GM21360 (cell line): ENCODE measurements around the gene KIR2DL1.
"Not testable (repeated sequence)": the region's sequence is repeated elsewhere in the genome, so short reads cannot be mapped to it uniquely, and the experiment has no call there.

Experiments
- ATAC-seq: cut with Tn5 transposase; IDR thresholded peaks from one replicate; pipeline ENCODE4 v1.9.1; 2021; ENCODE audit warnings: mild to moderate bottlenecking, moderate library complexity; ENCODE audit not compliant: unreplicated experiment

The KIR2DL1 gene

DNA sequence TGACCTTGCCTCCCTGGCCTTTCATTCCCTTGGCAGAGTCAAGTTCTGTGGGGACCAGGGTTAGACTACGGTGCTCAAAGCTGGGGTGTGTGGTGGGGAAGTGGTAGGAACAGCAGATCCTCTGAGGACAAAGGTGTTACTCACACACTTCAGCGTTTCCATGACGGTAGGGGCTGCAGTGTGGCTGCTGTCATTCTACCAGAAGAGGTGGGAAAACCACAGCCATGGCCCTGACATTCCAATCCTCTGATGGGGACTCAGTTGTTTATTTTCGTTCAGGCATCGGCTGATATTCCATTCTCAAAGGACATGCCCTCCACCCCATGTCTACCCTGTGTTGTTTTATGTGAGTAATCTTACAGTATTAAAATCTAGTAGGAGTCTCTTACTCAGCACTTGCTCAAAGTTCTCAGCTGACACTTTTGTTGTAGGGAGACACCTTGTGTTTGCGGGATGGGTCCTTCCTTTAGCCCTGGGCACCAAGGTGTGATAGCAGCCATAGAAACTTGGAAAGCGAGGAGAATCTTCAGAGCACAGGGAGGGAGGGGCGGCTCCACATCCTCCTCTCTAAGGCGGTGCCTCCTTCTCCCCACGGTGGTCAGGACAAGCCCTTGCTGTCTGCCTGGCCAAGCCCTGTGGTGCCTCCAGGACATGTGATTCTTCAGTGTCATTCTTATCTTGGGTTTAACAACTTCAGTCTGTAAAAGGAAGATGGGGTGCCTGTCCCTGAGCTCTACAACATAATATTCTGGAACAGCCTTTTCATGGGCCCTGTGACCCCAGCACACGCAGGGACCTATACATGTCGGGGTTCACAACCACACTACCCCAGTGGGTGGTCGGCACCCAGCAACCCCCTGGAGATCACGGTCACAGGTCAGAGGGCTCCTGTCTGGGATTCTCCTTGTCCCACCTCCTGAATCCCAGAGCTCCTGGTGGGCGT is 1.7 kb downstream of the KIR2DL1 start:
- ATAC-seq, result not testable (repeated sequence)

DNA sequence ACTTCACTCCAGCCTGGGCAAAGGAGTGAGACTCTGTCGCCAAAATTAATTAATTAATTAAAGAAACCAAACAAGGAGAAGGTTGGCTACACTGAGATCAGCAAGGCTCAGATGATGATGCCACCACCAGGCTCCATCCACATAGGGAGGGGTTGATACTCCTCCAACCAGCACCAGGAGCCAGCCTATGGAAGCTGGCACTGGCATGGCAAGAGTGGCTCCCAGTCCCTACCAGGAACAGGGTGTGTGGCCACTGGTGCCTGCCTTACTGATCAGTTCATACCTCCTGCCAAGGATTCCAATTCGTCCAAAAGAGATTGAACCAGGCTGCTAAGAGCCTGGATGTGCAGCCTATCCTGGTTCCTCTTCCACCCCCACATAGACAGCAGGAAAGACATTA is 3.1 kb downstream of the KIR2DL1 start:
- ATAC-seq, result not testable (repeated sequence)

DNA sequence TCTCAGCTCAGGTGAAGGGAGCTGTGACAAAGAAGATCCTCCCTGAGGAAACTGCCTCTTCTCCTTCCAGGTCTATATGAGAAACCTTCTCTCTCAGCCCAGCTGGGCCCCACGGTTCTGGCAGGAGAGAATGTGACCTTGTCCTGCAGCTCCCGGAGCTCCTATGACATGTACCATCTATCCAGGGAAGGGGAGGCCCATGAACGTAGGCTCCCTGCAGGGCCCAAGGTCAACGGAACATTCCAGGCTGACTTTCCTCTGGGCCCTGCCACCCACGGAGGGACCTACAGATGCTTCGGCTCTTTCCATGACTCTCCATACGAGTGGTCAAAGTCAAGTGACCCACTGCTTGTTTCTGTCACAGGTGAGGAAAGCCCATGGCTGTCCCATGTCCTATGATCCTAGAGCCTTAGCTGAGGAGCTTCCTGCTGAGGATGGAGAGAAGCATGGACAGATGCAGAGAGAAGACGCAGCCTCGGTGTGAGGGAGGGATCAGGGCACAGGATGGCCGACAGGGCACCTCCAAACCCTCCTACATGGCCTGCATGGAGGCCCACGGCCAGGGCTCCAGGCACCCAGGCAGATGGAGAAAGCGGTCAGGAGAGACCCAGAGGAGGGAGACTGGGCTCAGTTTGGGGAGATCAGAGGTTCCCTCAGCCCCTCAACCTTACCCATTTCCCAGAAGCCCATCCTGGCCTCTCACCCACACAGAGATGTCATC is 5.7 kb downstream of the KIR2DL1 start:
- ATAC-seq, result not testable (repeated sequence)

DNA sequence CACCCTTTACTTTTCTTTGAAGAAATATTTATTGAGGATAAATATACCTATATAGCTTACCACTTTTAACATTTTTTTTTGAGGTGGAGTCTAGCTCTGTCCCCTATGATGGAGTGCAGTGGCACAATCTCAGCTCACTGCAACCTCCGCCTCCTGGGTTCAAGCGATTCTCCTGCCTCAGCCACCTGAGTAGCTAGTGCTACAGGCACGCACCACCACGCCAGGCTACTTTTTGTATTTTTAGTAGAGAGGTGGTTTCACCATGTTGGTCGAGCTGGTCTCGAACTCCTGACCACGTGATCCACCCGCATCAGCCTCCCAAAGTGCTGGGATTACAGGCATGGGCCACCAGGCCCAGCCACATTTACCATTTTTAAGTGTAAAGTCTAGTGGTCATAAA is 6.2 kb downstream of the KIR2DL1 start:
- ATAC-seq, result not testable (repeated sequence)

DNA sequence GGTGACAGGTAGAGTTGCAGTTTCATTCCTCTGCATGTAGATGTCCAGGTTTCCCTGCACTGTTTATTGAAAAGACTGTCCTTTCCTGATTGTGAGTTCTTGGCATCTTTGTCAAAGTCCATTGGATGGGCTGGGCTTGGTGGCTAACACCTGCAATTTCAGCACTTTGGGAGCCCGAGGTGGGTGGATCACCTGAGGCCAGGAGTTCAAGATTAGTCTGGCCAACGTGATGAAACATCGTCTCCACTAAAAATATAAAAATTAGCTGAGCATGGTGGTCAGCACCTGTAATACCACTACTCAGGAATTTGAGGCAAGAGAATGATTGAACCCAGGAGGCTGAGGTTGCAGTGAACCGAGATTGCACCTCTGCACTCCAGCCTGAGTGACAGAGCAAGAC is 8.3 kb downstream of the KIR2DL1 start:
- not testable (repeated sequence) for ATAC-seq

DNA sequence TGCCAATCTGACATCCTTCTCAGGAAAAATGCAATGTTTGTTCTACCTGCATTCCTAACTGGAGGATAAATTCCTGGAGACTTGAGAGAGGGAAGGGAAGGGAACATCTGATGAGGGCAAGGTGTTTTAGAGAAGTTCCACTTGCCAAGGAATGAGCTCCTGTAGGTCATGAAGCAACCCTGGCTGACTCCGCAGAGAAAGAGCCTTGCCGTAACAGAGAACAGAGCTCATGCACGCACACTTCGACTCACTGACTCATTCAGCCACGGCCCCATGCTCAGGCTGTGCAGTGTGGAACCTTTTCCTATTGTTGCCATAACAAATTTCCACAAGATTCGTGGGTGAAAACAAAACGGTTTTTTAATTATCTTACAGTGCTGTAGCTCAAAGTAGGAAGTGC is 9.3 kb downstream of the KIR2DL1 start:
- ATAC-seq, result not testable (repeated sequence)

DNA sequence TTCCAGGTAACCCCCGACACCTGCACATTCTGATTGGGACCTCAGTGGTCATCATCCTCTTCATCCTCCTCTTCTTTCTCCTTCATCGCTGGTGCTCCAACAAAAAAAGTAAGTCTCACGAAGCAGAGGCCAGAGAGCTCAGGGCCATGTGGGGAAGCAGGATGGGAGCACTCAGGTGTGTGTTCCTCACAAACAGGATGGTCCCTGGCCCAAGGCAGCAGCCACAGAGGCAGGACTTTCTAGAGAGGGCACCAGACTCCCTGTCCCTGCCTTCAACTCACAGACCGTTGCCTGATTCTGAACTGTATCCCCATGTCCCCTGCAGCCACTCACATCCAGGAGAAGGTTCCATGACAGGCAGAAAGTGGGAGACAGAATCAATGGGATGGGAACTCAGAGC is 13.3 kb downstream of the KIR2DL1 start:
- not testable (repeated sequence) for ATAC-seq

DNA sequence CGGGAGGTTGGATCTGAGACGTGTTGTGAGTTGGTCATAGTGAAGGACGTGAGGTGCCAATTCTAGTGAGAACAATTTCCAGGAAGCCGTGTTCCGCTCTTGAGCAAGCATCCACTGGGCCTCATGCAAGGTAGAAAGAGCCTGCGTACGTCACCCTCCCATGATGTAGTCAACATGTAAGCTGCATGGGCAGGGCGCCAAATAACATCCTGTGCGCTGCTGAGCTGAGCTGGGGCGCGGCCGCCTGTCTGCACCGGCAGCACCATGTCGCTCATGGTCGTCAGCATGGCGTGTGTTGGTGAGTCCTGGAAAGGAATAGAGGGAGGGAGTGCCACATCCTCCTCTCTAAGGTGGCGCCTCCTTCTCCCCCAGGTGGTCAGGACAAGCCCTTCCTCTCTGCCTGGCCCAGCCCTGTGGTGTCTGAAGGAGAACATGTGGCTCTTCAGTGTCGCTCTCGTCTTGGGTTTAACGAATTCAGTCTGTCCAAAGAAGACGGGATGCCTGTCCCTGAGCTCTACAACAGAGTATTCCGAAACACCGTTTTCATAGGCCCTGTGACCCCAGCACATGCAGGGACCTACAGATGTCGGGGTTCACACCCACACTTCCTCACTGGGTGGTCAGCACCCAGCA is 16.6 kb downstream of the KIR2DL1 start:
- ATAC-seq, result not testable (repeated sequence)

DNA sequence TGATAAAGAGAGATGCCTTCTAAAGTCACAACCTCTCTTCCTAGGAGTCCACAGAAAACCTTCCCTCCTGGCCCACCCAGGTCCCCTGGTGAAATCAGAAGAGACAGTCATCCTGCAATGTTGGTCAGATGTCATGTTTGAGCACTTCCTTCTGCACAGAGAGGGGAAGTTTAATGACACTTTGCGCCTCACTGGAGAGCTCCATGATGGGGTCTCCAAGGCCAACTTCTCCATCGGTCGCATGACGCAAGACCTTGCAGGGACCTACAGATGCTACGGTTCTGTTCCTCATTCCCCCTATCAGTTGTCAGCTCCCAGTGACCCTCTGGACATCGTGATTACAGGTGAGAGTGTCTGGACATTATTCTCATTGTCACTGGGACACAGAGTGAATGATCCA is 18.6 kb downstream of the KIR2DL1 start:
- ATAC-seq, result not testable (repeated sequence)

DNA sequence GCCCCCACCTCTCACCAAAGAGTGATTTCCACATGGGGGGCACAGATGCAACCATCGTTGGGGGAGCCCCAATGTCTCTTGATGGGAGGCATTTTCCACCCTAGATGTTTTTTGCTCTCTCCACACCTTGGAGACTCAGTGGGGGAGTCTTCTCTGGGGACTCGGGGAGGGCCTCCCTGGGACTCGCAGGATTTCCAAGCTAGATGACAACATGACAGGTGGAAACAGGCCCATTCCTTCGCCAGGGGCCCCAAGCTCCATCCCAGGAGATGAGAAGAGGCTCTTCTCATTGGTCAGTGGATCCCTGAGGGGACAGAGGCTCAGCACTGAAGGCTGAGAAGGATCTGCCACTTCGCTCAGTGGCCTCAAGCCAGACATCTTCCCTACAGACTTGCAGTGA is 21.1 kb downstream of the KIR2DL1 start:
- no peak for ATAC-seq

DNA sequence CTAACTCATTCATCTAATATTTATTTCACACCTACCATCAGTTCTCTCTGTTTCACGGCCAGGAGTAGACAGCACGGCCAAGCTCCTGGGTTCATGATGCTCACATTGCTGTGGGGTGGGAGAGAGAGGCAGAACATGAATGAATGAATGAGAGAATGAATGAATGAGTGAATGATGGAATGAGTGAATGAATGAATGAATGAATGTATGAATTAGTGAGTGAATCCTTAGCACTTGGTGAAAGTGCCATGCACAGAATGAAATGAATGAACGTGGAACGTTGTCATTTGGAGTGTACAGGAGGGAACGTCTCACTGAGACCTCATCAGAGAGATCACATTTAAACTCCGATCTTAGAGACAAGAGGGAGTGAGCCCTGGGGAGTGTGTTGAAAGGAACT is 21.9 kb downstream of the KIR2DL1 start:
- ATAC-seq, result no peak

DNA sequence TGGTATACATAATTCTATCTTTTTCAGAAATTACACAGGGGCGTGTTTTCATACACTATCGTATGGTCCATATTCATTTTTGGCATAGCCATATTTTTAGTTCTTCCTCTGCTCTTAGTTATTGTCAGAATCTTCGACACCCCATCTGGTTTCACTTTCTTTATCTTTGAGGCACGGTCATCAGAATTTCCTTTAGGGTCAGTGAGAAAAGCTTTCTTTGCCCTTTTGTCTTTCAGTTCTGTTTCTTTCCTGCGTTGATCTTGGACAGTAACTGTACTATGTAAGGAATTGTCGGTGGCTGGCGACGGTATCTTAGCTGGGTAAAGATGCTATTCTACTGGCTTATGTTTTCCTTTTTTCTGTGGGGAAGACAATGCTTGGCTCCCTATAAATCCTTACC is 23.2 kb downstream of the KIR2DL1 start:
- ATAC-seq, result no peak

DNA sequence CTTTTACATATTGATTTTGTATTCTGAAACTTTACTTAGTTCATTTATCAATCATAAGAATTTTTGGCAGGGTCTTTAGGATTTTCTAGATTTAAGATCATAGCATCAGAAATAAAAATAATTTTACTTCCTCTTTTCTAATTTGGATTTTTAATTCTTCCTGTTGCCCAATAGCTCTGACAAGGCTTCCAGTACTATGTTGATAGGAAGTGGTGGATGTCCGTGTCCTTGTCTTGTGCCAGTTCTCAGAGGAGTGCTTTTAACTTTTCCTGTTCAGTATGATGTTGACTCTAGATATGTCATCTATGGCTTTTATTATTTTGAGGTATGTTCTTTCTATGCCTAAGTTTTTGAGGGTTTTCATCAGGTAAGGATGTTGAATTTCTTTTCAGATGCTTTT is 26.2 kb downstream of the KIR2DL1 start:
- no peak for ATAC-seq

DNA sequence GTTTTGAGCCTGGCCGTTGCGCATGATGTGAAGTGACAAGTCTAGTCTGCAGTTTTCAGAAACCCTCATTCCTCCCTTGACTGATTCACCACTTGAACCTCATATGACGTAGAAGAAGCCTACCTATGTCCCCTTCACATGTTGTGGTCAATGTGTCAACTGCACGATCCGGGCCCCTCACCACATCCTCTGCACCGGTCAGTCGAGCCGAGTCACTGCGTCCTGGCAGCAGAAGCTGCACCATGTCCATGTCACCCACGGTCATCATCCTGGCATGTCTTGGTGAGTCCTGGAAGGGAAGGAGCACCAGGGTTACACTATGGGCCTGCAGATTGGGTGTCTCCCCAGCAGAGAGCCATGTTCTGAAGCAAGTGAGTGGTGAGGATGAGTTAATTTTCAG is 33.8 kb downstream of the KIR2DL1 start, which contains the start of gene KIR2DL4:
Gene KIR2DL4 (plus strand): TSS at position 201 of the 400 bp plus-strand sequence. CDS start 42 bp downstream, at position 243.
- ATAC-seq, result no peak

DNA sequence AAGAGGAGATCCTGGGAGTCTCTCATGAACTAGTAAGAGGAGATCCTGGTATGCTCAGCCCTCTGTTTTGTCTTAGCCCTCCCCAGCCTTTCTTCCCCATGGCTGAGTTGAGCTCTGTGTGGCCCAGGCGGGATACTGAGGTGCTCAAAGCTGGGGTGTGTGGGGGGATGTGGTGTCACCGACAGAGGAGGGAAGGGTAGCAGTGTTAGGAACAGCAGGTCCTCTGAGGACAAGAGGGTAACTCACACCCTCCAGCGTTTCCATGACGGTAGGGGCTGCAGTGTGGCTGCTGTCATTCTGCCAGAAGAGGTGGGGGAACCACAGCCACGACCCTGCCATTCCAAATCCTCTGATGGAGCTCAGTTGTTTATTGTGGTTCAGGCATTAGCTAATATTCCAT is 34.5 kb downstream of the KIR2DL1 start:
- ATAC-seq, result no peak

DNA sequence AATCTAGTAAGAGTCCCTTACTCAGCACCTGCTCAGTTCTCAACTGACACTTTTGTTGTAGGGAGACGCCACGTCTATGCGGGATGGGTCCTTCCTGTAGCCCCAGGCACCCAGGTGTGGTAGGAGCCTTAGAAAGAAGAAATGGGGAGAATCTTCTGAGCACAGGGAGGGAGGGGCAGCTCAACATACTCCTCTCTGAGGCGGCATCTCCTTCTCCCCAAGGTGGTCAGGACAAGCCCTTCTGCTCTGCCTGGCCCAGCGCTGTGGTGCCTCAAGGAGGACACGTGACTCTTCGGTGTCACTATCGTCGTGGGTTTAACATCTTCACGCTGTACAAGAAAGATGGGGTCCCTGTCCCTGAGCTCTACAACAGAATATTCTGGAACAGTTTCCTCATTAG is 35.0 kb downstream of the KIR2DL1 start:
- ATAC-seq, result no peak

DNA sequence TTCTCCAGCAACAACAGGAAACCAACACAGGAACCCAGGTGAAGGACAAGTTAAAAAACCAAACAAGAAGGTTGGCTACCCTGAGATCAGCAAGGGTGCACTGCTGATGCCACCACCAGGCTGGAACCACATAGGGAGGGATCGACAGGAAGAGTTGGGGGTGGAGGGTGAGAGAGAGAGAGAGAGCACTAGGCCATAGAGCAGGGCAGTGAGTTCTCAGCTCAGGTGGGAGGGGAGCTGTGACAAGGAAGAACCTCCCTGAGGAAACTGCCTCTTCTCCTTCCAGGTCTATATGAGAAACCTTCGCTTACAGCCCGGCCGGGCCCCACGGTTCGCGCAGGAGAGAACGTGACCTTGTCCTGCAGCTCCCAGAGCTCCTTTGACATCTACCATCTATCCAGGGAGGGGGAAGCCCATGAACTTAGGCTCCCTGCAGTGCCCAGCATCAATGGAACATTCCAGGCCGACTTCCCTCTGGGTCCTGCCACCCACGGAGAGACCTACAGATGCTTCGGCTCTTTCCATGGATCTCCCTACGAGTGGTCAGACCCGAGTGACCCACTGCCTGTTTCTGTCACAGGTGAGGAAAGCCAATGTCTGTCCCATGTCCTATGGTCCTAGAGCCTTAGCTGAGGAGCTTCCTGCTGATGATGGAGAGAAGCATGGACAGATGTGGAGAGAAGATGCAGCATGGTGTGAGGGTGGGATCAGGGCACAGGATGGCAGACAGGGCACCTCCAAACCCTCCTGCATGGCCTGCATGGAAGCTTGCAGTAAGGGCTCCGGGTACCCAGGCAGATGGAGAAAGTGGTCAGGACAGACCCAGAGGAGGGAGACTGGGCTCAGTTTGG is 36.3 kb downstream of the KIR2DL1 start:
- no peak for ATAC-seq

DNA sequence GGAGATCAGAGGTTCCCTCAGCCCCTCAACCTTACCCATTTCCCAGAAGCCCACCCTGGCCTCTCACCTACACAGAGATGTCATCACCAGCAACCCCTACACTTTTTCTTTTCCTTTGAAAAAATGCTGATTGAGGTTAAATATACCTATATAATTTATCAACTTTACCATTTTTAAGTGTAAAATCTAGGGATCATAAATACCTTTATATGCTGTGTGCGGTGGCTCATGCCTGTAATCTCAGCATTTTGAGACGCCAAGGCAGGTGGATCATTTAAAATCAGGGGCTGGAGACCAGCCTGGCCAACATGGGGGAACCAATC is 36.9 kb downstream of the KIR2DL1 start:
- ATAC-seq, result no peak

DNA sequence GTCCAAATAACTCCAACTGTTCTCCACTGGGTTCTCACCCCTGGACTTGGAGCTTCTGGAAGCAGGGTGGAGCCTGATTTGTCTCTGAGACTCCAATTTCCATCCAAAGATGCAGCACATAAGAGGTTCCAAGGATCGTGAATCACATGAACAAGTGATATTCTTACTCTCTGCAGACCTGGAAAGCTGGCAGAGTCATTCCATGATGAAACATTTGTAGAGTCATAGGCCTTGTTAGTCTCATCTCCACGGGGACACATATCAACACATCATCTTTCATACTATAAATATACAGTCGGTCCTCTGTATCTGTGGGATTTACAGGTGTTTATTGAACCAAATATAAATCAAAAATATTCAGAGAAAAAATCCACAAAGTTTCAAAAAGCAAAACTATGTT is 45.0 kb downstream of the KIR2DL1 start:
- not testable (repeated sequence) for ATAC-seq

DNA sequence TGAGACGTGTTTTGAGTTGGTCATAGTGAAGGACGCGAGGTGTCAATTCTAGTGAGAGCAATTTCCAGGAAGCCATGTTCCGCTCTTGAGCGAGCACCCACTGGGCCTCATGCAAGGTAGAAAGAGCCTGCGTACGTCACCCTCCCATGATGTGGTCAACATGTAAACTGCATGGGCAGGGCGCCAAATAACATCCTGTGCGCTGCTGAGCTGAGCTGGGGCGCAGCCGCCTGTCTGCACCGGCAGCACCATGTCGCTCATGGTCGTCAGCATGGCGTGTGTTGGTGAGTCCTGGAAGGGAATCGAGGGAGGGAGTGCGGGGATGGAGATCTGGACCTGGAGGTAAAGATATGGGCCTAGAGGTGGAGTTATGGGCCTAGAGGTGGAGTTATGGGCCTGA is 46.7 kb downstream of the KIR2DL1 start, which contains the start of gene KIR3DL1:
Gene KIR3DL1 (plus strand): TSS at position 218 of the 400 bp plus-strand sequence.
- ATAC-seq, result not testable (repeated sequence)
